Endometrial microvascular endothelial cells (primary cell): ENCODE results near the gene NBPF11. TPM values are rescaled to one million over a fixed set of nuclear protein-coding genes. Genes with fewer than 3 reads are reported as not detected.
"Not testable (repeated sequence)": the region's sequence is repeated elsewhere in the genome, so short reads cannot be mapped to it uniquely, and the experiment has no call there.

Experiments
- in situ Hi-C: cut with HindIII; loops from 2 replicates; pipeline ENCODE4 v1.10.0; 2017; ENCODE audit warnings: low sequenced_read_pairs, low pct_unique_long_range_greater_than_20kb; ENCODE audit errors: inconsistent ontology term
- total RNA-seq: library from RNA; depleted of rRNA; stranded (reverse); fragments of >200 nt; gene quantifications from one replicate; pipeline ENCODE4 v1.2.3, GENCODE V29; 2015; ENCODE audit errors: inconsistent ontology term

The NBPF11 gene
- total RNA-seq, 1 donor from 2014 or later, result 3.0 TPM

DNA sequence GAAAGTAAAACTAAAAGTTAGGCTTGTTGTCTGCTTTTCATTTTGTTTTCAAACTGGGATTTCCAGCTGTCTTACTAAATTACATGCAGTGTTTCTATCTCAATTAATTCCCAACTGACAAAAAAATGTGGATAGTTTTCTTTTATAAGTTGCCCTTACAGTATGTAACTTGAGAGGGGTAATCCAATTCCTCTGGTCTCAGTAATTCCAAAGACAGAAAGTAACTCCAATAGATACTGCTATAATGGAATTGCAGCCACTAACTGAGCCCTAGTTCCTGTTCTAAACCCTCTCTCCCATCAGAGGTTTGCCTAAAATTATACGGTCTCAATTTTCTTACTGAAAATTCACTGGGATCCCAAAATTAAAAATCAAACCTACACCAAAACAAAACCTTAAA is 83.5 kb downstream of the NBPF11 start:
- in situ Hi-C loops, result not testable (repeated sequence)

DNA sequence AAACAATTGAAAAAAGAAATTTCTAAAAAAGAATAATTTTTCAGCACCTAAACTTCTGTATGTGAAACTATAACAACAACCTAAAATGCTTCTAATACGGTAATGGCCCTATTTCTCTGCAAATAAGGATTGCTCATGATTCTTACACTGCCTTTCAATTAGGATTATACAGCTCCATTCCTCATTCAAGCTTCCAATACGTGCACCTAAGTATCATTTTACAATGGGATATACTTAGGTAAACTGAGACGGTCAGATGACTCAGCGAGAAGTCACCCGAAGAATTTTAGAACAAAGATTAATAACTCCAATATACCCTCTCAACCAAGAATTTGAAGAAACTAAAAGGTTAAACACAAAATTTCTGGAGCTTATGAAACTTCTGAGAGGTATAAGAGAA is 83.9 kb downstream of the NBPF11 start:
- in situ Hi-C loops, result not testable (repeated sequence)

DNA sequence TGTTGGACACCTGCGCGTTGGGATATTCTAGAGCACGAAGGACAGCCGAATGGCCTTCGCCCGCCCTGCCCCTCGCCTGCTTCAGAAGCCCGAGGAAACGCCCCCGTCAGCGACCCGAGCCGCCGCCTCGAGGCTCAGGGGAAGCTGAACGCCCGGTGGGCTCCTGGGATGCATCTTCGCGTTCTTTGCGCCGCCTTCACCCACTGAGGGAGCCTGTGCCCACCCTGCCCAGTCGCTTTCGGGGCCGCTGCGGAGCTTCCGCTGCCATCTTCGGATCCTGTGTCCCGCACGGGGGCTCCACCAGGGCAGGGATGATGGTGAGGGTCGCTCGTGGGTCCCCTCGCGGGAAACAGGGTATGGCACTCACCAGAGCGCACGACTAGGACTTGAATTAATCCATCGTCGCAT is 91.8 kb downstream of the NBPF11 start:
- in situ Hi-C loops, result not testable (repeated sequence)

DNA sequence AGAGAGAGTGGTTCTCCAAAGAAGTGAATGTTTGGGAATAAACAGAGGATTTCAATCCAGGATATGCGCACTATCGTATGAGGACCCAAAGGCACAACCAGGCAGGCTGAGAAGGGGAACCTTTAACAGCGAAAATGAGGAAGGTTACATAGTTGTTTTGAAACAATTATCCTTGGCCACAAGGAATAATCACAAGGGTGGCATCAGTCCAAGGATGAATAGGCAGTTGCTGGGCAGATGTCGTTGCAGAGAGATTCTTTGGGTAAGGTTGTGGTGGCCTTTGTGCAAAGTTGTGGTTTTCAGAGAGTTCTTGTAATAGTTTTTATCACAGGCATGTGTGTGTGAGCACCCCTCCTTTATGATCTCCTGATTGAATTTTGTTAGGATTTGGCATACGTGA is 94.7 kb downstream of the NBPF11 start:
- in situ Hi-C loops, result not testable (repeated sequence)

Other genes starting within 250 kb of the NBPF11 start
- gene GJA8, start 249.5 kb downstream of the NBPF11 start, total RNA-seq, result not detected
- 8.2 TPM for gene GPR89B, start 223.9 kb downstream of the NBPF11 start, total RNA-seq